ENCODE results near the gene ZFPM1.

The ZFPM1 gene

DNA sequence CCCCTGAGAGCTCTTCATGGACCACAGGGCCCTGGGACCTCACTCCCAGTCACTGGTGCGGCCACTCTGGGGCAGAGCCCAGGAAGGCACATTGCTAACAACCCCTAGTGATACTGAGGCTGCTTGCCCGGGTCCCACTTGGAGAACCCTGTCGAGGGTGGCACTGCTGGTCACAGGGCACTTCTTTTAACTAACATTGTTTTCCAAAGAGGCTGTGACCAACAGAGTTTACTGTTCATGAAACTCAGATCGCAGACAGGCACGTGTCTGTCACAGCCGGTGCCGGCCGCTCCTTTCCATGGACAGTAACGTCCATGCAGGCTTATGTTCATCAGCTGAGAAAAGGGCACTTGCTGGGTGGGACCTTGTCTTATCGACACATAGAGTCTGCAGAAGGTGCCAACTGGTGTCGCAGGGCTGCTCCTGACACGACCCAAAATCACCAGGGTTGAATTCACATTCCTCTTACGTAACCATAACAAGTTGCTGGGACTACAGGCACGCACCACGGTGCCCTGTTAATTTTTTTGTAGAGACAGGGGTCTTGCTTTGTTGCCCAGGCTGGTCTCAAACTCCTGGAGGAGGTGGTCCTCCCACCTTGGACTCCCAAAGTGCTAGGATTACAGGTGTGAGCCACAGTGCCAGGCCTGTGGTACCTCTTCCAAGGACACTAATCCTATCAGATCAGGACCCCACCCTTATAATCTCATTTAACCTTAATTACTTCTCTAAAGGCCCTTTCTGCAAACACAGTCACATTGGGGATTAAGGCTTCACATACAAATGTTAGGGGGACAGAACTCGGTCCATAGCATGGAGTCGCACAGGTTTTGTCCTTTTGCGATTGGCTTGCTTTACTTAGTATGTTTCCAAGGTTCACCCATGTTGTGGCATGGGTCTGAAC lies 115.9 kb downstream of the ZFPM1 start:
- peaks cover 0 to 4% of the 10 kb centered on the region in 2 donors for H3K36me3 ChIP-seq (ENCODE audit: control insufficient read depth in 1 of 2, insufficient read depth in 2 of 2, low read length in 2 of 2)
- no peaks in the 10 kb centered on the region for H3K9me3 ChIP-seq (ENCODE audit: control insufficient read depth in 1 of 2, low read length in 2 of 2)
- no peaks in the 10 kb centered on the region for H3K27me3 ChIP-seq (ENCODE audit: low read depth, low read length)
- H3K27ac ChIP-seq (ENCODE audit: low read length) = no peak overlapping the region
- peak overlapping the region; percentile 64 to 97 for H3K4me3 ChIP-seq (ENCODE audit: low read depth in 1 of 2, low read length in 2 of 2)
- H3K4me1 ChIP-seq (ENCODE audit: control insufficient read depth in 1 of 2, insufficient read depth in 2 of 2, low read length in 2 of 2) = peaks cover 10 to 27% of the 10 kb centered on the region in 2 donors

GRCh38 chr16:88569614-88569984 lies 116.5 kb downstream of the ZFPM1 start:
- Histone ChIP-seq H3K27me3 (ENCODE audit: low read depth, low read length) (no peaks in the 10 kb centered on the region), H3K4me3 (ENCODE audit: low read depth in 1 of 2, low read length in 2 of 2) (peak overlapping the region; percentile 64 to 97), H3K27ac (ENCODE audit: low read length) (no peak overlapping the region), H3K36me3 (ENCODE audit: control insufficient read depth in 1 of 2, insufficient read depth in 2 of 2, low read length in 2 of 2) (peaks cover 0 to 4% of the 10 kb centered on the region in 2 donors), H3K9me3 (ENCODE audit: control insufficient read depth in 1 of 2, low read length in 2 of 2) (no peaks in the 10 kb centered on the region), H3K4me1 (ENCODE audit: control insufficient read depth in 1 of 2, insufficient read depth in 2 of 2, low read length in 2 of 2) (peaks cover 10 to 27% of the 10 kb centered on the region in 2 donors)

GRCh38 chr16:88569985-88570690 lies 117.1 kb downstream of the ZFPM1 start, which contains the start of gene ZC3H18:
Gene ZC3H18 (plus strand): TSS chr16:88570403. CDS start chr16:88577124, 6,721 bp downstream.
- Histone ChIP-seq H3K27ac (ENCODE audit: low read length) (peak within 1 kb of the TSS; percentile 49), H3K9me3 (ENCODE audit: control insufficient read depth in 1 of 2, low read length in 2 of 2) (no peaks in the 10 kb centered on the region), H3K4me3 (ENCODE audit: low read depth in 1 of 2, low read length in 2 of 2) (peak within 1 kb of the TSS; percentile 79 to 97), H3K4me1 (ENCODE audit: control insufficient read depth in 1 of 2, insufficient read depth in 2 of 2, low read length in 2 of 2) (peaks cover 10 to 27% of the 10 kb centered on the region in 2 donors), H3K36me3 (ENCODE audit: control insufficient read depth in 1 of 2, insufficient read depth in 2 of 2, low read length in 2 of 2) (peaks cover 0 to 4% of the 10 kb centered on the region in 2 donors), H3K27me3 (ENCODE audit: low read depth, low read length) (no peaks in the 10 kb centered on the region)

DNA sequence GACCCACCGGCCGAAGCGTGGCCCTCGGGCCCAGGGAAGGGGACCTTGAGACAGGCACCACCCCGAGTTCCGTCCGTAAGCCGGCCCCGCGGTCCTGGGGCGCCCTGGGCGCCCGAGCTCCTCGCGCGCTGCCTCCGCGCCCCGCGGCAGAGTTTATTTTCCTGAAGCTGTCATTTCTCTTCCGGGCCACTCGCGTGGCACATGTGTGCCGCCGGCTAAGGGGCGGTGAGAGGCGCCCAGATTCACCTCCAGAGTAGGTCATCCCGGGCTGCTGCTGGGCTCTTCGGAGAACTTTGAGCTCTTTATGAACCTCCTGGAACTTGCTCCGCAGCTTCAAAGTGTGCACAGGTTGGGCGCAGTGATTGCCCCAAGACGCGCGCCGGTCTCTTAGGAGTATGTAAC lies 117.6 kb downstream of the ZFPM1 start:
- H3K36me3 ChIP-seq (ENCODE audit: control insufficient read depth in 1 of 2, insufficient read depth in 2 of 2, low read length in 2 of 2) = peaks cover 0 to 4% of the 10 kb centered on the region in 2 donors
- peaks cover 10 to 27% of the 10 kb centered on the region in 2 donors for H3K4me1 ChIP-seq (ENCODE audit: control insufficient read depth in 1 of 2, insufficient read depth in 2 of 2, low read length in 2 of 2)
- H3K27ac ChIP-seq (ENCODE audit: low read length) = peak overlapping the region; percentile 49
- H3K27me3 ChIP-seq (ENCODE audit: low read depth, low read length) = no peaks in the 10 kb centered on the region
- H3K4me3 ChIP-seq (ENCODE audit: low read depth in 1 of 2, low read length in 2 of 2) = peak overlapping the region; percentile 79 to 97
- no peaks in the 10 kb centered on the region for H3K9me3 ChIP-seq (ENCODE audit: control insufficient read depth in 1 of 2, low read length in 2 of 2)

DNA sequence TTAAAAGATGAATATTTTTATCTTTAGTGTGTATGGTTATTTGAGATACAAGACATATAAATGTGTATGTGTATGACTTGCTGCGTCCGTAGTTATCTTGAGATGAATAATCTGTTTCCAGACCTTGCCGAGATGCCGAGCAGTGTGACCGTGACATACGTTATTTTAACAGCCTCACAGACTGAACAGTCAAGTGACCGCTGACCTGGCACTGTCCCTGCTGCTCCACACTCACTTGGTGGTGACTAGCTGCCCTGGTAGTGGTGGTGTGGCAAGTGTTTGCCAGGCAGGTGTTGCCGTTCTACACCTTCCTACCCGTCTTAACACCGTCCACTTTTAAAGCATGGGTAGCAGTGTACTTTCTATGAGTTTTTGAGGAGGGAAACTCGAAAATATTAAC lies 122.2 kb downstream of the ZFPM1 start:
- peaks cover 10 to 19% of the 10 kb centered on the region in 2 donors for H3K4me1 ChIP-seq (ENCODE audit: control insufficient read depth in 1 of 2, insufficient read depth in 2 of 2, low read length in 2 of 2)
- no peaks in the 10 kb centered on the region for H3K27me3 ChIP-seq (ENCODE audit: low read depth, low read length)
- H3K4me3 ChIP-seq (ENCODE audit: low read depth in 1 of 2, low read length in 2 of 2) = no peak overlapping the region
- H3K9me3 ChIP-seq (ENCODE audit: control insufficient read depth in 1 of 2, low read length in 2 of 2) = no peaks in the 10 kb centered on the region
- H3K36me3 ChIP-seq (ENCODE audit: control insufficient read depth in 1 of 2, insufficient read depth in 2 of 2, low read length in 2 of 2) = peaks cover 28 to 39% of the 10 kb centered on the region in 2 donors
- no peak overlapping the region for H3K27ac ChIP-seq (ENCODE audit: low read length)

GRCh38 chr16:88576307-88576706 lies 123.2 kb downstream of the ZFPM1 start:
- H3K36me3 ChIP-seq (ENCODE audit: control insufficient read depth in 1 of 2, insufficient read depth in 2 of 2, low read length in 2 of 2) = peaks cover 33 to 49% of the 10 kb centered on the region in 2 donors
- no peak overlapping the region for H3K4me3 ChIP-seq (ENCODE audit: low read depth in 1 of 2, low read length in 2 of 2)
- H3K9me3 ChIP-seq (ENCODE audit: control insufficient read depth in 1 of 2, low read length in 2 of 2) = no peaks in the 10 kb centered on the region
- no peaks in the 10 kb centered on the region for H3K27me3 ChIP-seq (ENCODE audit: low read depth, low read length)
- no peak overlapping the region for H3K27ac ChIP-seq (ENCODE audit: low read length)
- peaks cover 6 to 14% of the 10 kb centered on the region in 2 donors for H3K4me1 ChIP-seq (ENCODE audit: control insufficient read depth in 1 of 2, insufficient read depth in 2 of 2, low read length in 2 of 2)

GRCh38 chr16:88577166-88577565 lies 124.1 kb downstream of the ZFPM1 start:
- no peaks in the 10 kb centered on the region for H3K9me3 ChIP-seq (ENCODE audit: control insufficient read depth in 1 of 2, low read length in 2 of 2)
- H3K4me1 ChIP-seq (ENCODE audit: control insufficient read depth in 1 of 2, insufficient read depth in 2 of 2, low read length in 2 of 2) = peaks cover 0 to 6% of the 10 kb centered on the region in 2 donors
- no peak overlapping the region for H3K27ac ChIP-seq (ENCODE audit: low read length)
- no peaks in the 10 kb centered on the region for H3K27me3 ChIP-seq (ENCODE audit: low read depth, low read length)
- no peak overlapping the region for H3K4me3 ChIP-seq (ENCODE audit: low read depth in 1 of 2, low read length in 2 of 2)
- peaks cover 35 to 54% of the 10 kb centered on the region in 2 donors for H3K36me3 ChIP-seq (ENCODE audit: control insufficient read depth in 1 of 2, insufficient read depth in 2 of 2, low read length in 2 of 2)

DNA sequence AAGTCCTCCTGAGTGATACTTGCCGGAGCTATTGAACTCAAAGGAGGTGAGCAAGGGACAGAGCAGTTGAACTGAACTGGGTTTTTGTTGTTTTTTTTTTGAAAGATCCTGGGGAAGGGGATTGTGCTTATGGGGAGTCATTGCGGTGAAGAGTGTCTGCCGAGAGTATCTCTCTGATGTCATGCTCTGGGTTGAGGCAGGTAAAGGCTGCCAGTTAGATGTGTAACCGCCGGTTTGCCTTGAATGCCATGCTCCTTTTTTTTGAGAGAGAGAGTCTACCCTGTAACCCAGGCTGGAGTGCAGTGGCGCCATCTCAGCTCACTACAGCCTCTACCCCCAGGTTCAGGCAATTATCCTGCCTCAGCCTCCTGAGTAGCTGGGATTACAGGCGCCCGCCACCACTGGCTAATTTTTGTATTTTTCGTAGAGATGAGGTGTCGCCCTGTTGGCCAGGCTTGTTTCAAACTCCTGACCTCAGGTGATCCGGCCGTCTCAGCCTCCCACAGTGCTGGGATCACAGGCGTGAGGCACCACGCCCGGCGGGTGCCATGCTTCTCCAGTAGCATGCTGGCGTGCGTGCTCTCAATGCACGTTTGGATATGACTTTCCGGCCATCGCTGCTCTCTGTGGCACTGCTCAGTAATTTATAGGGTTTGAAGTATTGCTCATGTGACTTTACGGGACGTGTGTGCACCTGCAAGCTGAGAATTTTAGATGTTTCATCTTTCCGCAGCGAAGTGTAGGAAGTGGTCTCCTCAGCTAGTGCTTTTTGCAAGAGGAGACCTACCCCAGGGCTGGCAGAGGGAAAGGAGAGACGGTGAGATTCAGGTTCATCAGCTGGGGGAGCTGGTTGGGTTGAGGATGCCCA lies 125.6 kb downstream of the ZFPM1 start:
- Histone ChIP-seq H3K4me3 (ENCODE audit: low read depth in 1 of 2, low read length in 2 of 2) (no peak overlapping the region), H3K27ac (ENCODE audit: low read length) (no peak overlapping the region), H3K36me3 (ENCODE audit: control insufficient read depth in 1 of 2, insufficient read depth in 2 of 2, low read length in 2 of 2) (peaks cover 35 to 57% of the 10 kb centered on the region in 2 donors), H3K4me1 (ENCODE audit: control insufficient read depth in 1 of 2, insufficient read depth in 2 of 2, low read length in 2 of 2) (no peaks in the 10 kb centered on the region), H3K27me3 (ENCODE audit: low read depth, low read length) (no peaks in the 10 kb centered on the region), H3K9me3 (ENCODE audit: control insufficient read depth in 1 of 2, low read length in 2 of 2) (no peaks in the 10 kb centered on the region)

- Histone ChIP-seq H3K27me3 (ENCODE audit: low read depth, low read length) (no peaks in the 10 kb centered on the region), H3K4me3 (ENCODE audit: low read depth in 1 of 2, low read length in 2 of 2) (no peak overlapping the region), H3K36me3 (ENCODE audit: control insufficient read depth in 1 of 2, insufficient read depth in 2 of 2, low read length in 2 of 2) (peaks cover 35 to 59% of the 10 kb centered on the region in 2 donors), H3K9me3 (ENCODE audit: control insufficient read depth in 1 of 2, low read length in 2 of 2) (no peaks in the 10 kb centered on the region), H3K4me1 (ENCODE audit: control insufficient read depth in 1 of 2, insufficient read depth in 2 of 2, low read length in 2 of 2) (no peaks in the 10 kb centered on the region), H3K27ac (ENCODE audit: low read length) (no peak overlapping the region)
These were observed 127.3 kb downstream of the ZFPM1 start for GRCh38 chr16:88580371-88580770.

DNA sequence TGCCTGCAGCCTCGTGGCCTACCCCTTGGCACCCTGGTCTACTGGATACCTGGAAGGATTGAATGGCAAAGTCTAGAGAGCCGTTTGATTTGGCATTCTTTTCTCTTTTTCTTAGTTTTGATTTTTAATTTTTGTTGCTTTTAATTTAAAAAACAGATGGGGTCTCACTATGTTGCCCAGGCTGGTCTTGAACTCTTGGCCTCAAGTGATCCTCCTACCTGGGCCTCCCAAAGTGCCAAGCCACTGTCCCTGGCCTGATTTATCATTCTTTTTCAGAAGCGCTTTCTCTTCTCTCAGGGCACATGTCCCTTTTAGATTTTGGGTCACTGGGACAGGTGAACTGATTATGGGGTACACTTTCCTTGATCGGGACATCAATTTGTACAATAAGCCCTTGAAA lies 128.0 kb downstream of the ZFPM1 start:
- Histone ChIP-seq H3K27me3 (ENCODE audit: low read depth, low read length) (no peaks in the 10 kb centered on the region), H3K9me3 (ENCODE audit: control insufficient read depth in 1 of 2, low read length in 2 of 2) (no peaks in the 10 kb centered on the region), H3K36me3 (ENCODE audit: control insufficient read depth in 1 of 2, insufficient read depth in 2 of 2, low read length in 2 of 2) (peaks cover 35 to 64% of the 10 kb centered on the region in 2 donors), H3K4me3 (ENCODE audit: low read depth in 1 of 2, low read length in 2 of 2) (no peak overlapping the region), H3K4me1 (ENCODE audit: control insufficient read depth in 1 of 2, insufficient read depth in 2 of 2, low read length in 2 of 2) (no peaks in the 10 kb centered on the region), H3K27ac (ENCODE audit: low read length) (no peak overlapping the region)

All from muscle layer of duodenum (tissue), 2 donors.